Globus pallidus (tissue), 1 donor: Measurements from ENCODE around the gene PPP2R2D.
"Not testable (repeated sequence)": the region's sequence is repeated elsewhere in the genome, so short reads cannot be mapped to it uniquely, and the experiment has no call there.

ENCODE experiments used
- DNase-seq: peaks from one replicate; pipeline ENCODE4 v3.0.0-alpha.2; 2015; ENCODE audit warnings: low spot score

PPP2R2D gene

GRCh38 chr10:131977323-131978096 is 76.7 kb downstream of the PPP2R2D start:
- no peak for DNase-seq

GRCh38 chr10:131978366-131978765 is 77.6 kb downstream of the PPP2R2D start:
- no peak for DNase-seq

- no peak for DNase-seq
Measured at GRCh38 chr10:131978851-131979250, 78.0 kb downstream of the PPP2R2D start.

GRCh38 chr10:131979336-131979735 is 78.5 kb downstream of the PPP2R2D start:
- DNase-seq: no peak

GRCh38 chr10:131979821-131980270 is 79.0 kb downstream of the PPP2R2D start:
- DNase-seq: no peak

GRCh38 chr10:131980321-131980720 is 79.5 kb downstream of the PPP2R2D start:
- no peak for DNase-seq

GRCh38 chr10:131980761-131981428 is 80.1 kb downstream of the PPP2R2D start:
- no peak for DNase-seq

GRCh38 chr10:131981429-131982184 is 80.8 kb downstream of the PPP2R2D start, which contains the start of gene BNIP3:
Gene BNIP3, minus strand, starts transcription at chr10:131981923. Its CDS starts 117 bp downstream, at chr10:131981806.
- DNase-seq: peak; percentile 89

GRCh38 chr10:131982185-131982756 is 81.5 kb downstream of the PPP2R2D start:
- no peak for DNase-seq

- no peak for DNase-seq
Measured at GRCh38 chr10:131982796-131983195, 82.0 kb downstream of the PPP2R2D start.

GRCh38 chr10:131983780-131984179 is 83.0 kb downstream of the PPP2R2D start:
- no peak for DNase-seq

- not testable (repeated sequence) for DNase-seq
Measured at GRCh38 chr10:131986851-131987250, 86.0 kb downstream of the PPP2R2D start.

GRCh38 chr10:131987301-131987700 is 86.5 kb downstream of the PPP2R2D start:
- DNase-seq: not testable (repeated sequence)

GRCh38 chr10:131987786-131988185 is 87.0 kb downstream of the PPP2R2D start:
- DNase-seq: not testable (repeated sequence)

- DNase-seq: no peak
Measured at GRCh38 chr10:131991726-131992125, 90.9 kb downstream of the PPP2R2D start.

GRCh38 chr10:131993275-131993674 is 92.5 kb downstream of the PPP2R2D start:
- DNase-seq: no peak

GRCh38 chr10:131994435-131994834 is 93.6 kb downstream of the PPP2R2D start:
- DNase-seq: no peak

- DNase-seq: peak; percentile 73
Measured at GRCh38 chr10:131996466-131997365, 95.9 kb downstream of the PPP2R2D start.

GRCh38 chr10:131997366-131998049 is 96.7 kb downstream of the PPP2R2D start:
- DNase-seq: peak; percentile 26

- DNase-seq: no peak
Measured at GRCh38 chr10:131998050-131998844, 97.4 kb downstream of the PPP2R2D start.
